H1 (cell line): ENCODE results near the gene FAM184B. TPM values are rescaled to one million over a fixed set of nuclear protein-coding genes. Genes with fewer than 3 reads are reported as not detected.

Experiments used
- GABPA ChIP-seq: IDR thresholded peaks from 2 replicates; pipeline ENCODE4 v1.6.1; 2011; ENCODE audit warnings: mild to moderate bottlenecking, low read length, moderate library complexity, borderline replicate concordance; ENCODE audit not compliant: insufficient read depth
- GTF2F1 ChIP-seq: IDR thresholded peaks from 2 replicates; pipeline ENCODE4 v1.6.1; 2012; ENCODE audit warnings: low read depth, low read length, improper control_type of control experiment, borderline replicate concordance
- MAFK ChIP-seq: IDR thresholded peaks from 2 replicates; pipeline ENCODE4 v1.6.1; 2012; ENCODE audit warnings: low read depth, mild to moderate bottlenecking, improper control_type of control experiment, low read length
- RBBP5 ChIP-seq: IDR thresholded peaks from 2 replicates; pipeline ENCODE4 v1.7.1; 2012; ENCODE audit warnings: low read depth, mild to moderate bottlenecking, inconsistent platforms, low read length, moderate library complexity, borderline replicate concordance
- SAP30 ChIP-seq: fragments of 300-600 bp; sonication (generic); IDR thresholded peaks from 2 replicates; pipeline ENCODE4 v1.7.1; 2012; ENCODE audit warnings: low read length, moderate library complexity, mild to moderate bottlenecking, inconsistent platforms; ENCODE audit not compliant: insufficient read depth, insufficient replicate concordance
- TCF12 ChIP-seq: IDR thresholded peaks from 2 replicates; pipeline ENCODE4 v1.6.1; 2011; ENCODE audit warnings: low read depth, mild to moderate bottlenecking, low read length
- USF2 ChIP-seq: IDR thresholded peaks from 2 replicates; pipeline ENCODE4 v1.6.1; 2011; ENCODE audit warnings: low read length, improper control_type of control experiment
- polyA plus RNA-seq, 7 experiments: library from polyadenylated mRNA; depleted of rRNA in 3 of 7; stranded (reverse) in 5 of 7; unstranded in 2 of 7; fragments of >200 nt in 5 of 7; fragments of 200-250 nt in 2 of 7; gene quantifications; 1 replicate in 5 of 7; 2 replicates in 1 of 7; 4 replicates in 1 of 7; pipeline versions ENCODE4 v1.2.1 to v1.2.3, GENCODE V29; 2011 to 2013; ENCODE audit warnings: missing spikeins in 2 of 7, mixed read lengths in 2 of 7
- total RNA-seq: library from RNA; stranded (reverse); fragmentation: NEBNext Ultra II Directional; extraction: Animal tissue kit (Norgen Biotek cat#: 25700); gene quantifications from 2 replicates; pipeline ENCODE4 v1.2.1, GENCODE V29; 2021
- TF ChIP-seq, protein P1 (sequence below): fragments of 300-600 bp; sonication (generic); IDR thresholded peaks from 2 replicates; pipeline ENCODE4 v1.7.1; 2012; ENCODE audit warnings: low read length, moderate library complexity, mild to moderate bottlenecking, inconsistent platforms; ENCODE audit not compliant: insufficient replicate concordance

FAM184B gene
- total and polyA plus RNA-seq, 2 of the 8 experiments (the other 6 are each of a cell fraction or from before 2014, with no cell fraction given), result 0.05 to 0.39 TPM

- TF ChIP-seq, protein P1, sequence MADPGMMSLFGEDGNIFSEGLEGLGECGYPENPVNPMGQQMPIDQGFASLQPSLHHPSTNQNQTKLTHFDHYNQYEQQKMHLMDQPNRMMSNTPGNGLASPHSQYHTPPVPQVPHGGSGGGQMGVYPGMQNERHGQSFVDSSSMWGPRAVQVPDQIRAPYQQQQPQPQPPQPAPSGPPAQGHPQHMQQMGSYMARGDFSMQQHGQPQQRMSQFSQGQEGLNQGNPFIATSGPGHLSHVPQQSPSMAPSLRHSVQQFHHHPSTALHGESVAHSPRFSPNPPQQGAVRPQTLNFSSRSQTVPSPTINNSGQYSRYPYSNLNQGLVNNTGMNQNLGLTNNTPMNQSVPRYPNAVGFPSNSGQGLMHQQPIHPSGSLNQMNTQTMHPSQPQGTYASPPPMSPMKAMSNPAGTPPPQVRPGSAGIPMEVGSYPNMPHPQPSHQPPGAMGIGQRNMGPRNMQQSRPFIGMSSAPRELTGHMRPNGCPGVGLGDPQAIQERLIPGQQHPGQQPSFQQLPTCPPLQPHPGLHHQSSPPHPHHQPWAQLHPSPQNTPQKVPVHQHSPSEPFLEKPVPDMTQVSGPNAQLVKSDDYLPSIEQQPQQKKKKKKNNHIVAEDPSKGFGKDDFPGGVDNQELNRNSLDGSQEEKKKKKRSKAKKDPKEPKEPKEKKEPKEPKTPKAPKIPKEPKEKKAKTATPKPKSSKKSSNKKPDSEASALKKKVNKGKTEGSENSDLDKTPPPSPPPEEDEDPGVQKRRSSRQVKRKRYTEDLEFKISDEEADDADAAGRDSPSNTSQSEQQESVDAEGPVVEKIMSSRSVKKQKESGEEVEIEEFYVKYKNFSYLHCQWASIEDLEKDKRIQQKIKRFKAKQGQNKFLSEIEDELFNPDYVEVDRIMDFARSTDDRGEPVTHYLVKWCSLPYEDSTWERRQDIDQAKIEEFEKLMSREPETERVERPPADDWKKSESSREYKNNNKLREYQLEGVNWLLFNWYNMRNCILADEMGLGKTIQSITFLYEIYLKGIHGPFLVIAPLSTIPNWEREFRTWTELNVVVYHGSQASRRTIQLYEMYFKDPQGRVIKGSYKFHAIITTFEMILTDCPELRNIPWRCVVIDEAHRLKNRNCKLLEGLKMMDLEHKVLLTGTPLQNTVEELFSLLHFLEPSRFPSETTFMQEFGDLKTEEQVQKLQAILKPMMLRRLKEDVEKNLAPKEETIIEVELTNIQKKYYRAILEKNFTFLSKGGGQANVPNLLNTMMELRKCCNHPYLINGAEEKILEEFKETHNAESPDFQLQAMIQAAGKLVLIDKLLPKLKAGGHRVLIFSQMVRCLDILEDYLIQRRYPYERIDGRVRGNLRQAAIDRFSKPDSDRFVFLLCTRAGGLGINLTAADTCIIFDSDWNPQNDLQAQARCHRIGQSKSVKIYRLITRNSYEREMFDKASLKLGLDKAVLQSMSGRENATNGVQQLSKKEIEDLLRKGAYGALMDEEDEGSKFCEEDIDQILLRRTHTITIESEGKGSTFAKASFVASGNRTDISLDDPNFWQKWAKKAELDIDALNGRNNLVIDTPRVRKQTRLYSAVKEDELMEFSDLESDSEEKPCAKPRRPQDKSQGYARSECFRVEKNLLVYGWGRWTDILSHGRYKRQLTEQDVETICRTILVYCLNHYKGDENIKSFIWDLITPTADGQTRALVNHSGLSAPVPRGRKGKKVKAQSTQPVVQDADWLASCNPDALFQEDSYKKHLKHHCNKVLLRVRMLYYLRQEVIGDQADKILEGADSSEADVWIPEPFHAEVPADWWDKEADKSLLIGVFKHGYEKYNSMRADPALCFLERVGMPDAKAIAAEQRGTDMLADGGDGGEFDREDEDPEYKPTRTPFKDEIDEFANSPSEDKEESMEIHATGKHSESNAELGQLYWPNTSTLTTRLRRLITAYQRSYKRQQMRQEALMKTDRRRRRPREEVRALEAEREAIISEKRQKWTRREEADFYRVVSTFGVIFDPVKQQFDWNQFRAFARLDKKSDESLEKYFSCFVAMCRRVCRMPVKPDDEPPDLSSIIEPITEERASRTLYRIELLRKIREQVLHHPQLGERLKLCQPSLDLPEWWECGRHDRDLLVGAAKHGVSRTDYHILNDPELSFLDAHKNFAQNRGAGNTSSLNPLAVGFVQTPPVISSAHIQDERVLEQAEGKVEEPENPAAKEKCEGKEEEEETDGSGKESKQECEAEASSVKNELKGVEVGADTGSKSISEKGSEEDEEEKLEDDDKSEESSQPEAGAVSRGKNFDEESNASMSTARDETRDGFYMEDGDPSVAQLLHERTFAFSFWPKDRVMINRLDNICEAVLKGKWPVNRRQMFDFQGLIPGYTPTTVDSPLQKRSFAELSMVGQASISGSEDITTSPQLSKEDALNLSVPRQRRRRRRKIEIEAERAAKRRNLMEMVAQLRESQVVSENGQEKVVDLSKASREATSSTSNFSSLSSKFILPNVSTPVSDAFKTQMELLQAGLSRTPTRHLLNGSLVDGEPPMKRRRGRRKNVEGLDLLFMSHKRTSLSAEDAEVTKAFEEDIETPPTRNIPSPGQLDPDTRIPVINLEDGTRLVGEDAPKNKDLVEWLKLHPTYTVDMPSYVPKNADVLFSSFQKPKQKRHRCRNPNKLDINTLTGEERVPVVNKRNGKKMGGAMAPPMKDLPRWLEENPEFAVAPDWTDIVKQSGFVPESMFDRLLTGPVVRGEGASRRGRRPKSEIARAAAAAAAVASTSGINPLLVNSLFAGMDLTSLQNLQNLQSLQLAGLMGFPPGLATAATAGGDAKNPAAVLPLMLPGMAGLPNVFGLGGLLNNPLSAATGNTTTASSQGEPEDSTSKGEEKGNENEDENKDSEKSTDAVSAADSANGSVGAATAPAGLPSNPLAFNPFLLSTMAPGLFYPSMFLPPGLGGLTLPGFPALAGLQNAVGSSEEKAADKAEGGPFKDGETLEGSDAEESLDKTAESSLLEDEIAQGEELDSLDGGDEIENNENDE, result no peak
- TF ChIP-seq GTF2F1 (no peak), MAFK (no peak), SAP30 (no peak), GABPA (no peak), USF2 (no peak), RBBP5 (no peak), TCF12 (no peak)
Measured at GRCh38 chr4:17708992-17709762, 72.2 kb downstream of the FAM184B start (continued).
